Measurements from ENCODE around the gene ULK1. TPM values are rescaled to one million over a fixed set of nuclear protein-coding genes. Genes with fewer than 3 reads are reported as not detected.
"Not testable (repeated sequence)": the region's sequence is repeated elsewhere in the genome, so short reads cannot be mapped to it uniquely, and the experiment has no call there.

The ULK1 gene
- total RNA-seq, 2 experiments from 2014 or later = 14.9 to 18.3 TPM

DNA sequence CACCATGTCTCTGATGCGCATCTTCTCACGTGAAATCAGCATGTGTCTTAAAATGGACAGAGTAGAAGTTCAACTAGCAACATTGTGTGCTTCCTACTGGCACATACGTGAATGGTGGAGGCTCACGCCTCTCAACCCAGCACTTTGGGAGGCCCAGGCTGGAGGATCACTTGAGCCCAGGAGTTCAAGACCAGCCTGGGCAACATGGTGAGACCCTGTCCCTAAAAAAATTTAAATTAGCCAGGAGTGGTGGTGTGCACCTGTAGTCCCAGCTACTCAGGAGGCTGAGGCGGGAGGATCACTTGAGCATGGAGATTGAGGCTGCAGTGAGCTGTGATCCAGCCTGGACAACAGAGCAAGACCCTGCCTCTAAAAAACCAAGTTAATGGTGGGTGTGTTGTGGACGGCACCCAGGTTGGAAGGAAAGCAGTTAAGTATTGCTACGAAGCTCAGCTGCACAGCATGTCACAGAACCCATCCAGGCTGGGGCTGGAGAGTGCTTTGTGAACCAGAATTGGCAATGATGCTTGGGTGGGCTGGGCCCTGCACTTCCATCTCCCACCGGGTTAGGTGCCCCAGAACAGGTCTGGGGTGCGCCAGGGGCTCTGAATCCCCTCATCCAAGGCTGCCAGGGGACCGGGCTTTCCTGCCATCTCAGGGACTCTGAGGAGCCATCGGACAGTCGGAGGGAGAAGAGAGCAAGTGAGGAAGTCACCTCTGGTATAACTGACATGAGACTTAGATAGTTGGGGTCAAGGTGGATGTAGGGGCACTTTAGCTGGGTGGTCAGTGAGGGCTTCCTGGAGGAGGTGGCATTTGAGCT is 33.0 kb upstream of the ULK1 start:
- ChIA-PET POLR2A (no interaction called here), CTCF (interaction anchor here (1.0 kb wide), 1 partner anchor 8 kb away, joined by 5 read pairs; no protein-coding TSS in a partner anchor)

DNA sequence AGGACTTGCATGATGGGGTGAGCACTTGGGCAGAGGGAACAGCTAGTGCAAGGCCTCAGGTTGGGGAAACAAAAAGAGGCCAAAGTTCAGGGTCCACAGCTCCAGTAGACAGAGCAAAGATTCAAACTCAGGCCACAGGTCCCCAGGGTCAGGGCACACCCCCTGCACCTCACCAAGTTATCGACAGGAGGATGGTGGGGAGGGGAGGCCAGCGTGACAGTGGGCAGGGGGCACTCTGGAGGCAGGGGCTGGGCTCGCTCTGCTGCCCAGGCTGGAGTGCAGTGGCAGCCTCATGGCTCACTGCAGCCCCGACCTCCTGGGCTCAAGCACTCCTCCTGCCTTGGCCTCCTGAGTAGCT is 32.4 kb upstream of the ULK1 start:
- ChIA-PET CTCF (interaction anchor here (1.0 kb wide), 1 partner anchor 9 kb away, joined by 5 read pairs; no protein-coding TSS in a partner anchor), POLR2A (no interaction called here)

DNA sequence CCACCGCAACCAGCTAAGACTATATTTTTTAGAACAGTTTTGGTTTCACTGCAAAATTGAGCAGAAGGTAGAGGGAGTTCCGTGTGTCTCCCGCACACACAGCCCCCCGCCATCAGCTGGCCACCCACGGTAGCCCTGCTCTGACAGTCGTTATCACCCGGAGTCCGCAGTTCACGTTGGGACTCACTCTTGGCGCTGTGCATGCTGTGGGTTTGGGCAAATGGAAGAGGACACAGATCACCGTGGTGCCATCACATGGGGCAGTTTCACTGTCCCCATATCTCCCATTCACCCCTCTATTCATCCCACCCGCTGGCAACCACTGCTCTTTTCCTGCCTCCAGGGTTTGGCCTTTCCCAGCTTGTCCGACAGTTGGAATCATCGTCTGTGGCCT is 31.8 kb upstream of the ULK1 start:
- CTCF ChIA-PET = interaction anchor here (1.0 kb wide), 1 partner anchor 9 kb away, joined by 5 read pairs; no protein-coding TSS in a partner anchor
- POLR2A ChIA-PET = no interaction called here

DNA sequence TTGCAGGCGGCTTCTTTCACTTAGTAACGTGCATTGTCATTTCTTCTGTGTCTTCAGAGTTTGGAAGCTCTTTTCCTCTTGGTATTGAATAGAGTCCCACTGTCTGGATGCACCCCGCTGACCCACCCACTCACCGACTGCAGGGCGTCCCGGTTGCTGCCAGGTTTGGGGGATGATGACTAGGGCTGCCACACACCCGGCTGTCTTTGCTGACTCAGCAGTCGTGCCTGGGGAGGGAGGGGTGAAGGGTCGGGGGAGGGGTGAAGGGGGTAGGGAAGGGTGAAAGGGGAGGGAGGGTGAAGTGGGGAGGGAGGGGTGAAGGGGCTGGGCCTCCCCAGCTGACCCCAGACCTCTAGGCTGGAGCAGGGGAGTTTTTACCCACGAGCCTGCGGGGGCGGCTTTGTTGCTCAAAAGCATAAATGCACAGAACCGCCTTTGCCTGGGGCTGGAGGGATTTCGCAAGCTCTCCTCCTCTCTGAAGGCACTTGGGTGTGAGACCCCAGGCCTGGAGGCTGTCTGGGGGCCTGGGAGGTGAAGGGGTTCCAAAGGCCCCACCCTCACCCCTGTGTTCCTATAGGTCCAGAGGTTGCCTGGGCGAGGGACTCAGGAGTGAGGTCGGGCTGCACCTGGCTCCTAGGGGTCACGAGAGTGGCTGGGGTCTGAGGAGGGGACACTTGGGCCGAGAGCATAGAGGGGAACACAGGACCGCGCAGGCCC is 31.3 kb upstream of the ULK1 start:
- ChIA-PET CTCF (no interaction called here), POLR2A (no interaction called here)

DNA sequence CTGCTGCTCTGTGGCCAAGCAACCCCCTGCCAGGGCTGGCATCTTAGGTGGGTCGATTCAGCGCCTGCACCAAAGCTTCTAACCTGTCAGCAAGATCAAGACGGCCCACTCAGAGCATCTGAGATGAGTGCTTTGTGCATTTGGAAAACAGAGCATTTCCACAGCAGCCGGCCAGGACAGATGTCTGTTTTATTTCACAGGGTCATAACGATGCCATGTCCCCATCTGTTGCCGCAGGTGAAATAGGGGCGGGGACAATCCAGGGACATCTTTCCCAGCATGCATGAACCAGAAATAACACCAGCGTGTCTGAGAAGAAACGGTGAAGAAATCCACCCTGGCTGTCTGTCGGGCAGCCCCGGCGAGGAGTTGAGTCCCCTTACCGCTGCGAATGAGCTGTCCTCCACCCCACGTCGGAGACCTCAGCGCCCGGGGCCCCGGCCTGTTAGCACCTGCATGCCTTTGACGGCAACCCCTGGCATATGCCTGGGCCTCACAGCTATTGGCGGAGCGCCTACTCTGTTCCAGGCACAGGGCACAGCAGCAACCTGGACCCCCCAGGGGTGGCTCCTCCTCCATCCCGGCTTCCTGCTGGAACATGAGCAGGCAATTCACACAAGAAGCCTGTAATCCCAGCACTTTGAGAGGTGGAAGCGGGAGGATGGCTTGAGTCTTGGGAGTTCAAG is 30.6 kb upstream of the ULK1 start:
- ChIA-PET POLR2A (no interaction called here), CTCF (interaction anchor here (0.7 kb wide), 1 partner anchor 182 kb away, joined by 3 read pairs; no protein-coding TSS in a partner anchor)

DNA sequence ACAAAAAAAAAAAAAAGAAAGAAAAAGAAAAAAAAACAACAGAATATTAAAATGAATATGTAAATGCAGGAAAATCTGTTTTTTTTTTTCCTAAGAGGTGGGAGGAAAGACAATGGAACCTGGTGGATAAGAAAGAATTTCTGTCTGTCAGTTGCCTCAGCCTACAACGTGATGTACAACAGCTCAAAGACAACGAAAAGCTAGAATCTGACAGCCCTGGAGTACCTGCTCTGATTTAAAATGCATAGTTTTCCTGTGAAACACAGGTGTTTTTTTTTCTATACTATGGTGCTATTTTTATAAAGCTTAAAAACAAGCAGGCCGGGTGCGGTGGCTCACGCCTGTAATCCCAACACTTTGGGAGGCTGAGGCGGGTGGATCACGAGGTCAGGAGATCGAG is 30.0 kb upstream of the ULK1 start:
- CTCF ChIA-PET = interaction anchor here (0.6 to 0.7 kb wide), 3 partner anchors 9 to 1529 kb away, joined by 3 read pairs; no protein-coding TSS in a partner anchor

DNA sequence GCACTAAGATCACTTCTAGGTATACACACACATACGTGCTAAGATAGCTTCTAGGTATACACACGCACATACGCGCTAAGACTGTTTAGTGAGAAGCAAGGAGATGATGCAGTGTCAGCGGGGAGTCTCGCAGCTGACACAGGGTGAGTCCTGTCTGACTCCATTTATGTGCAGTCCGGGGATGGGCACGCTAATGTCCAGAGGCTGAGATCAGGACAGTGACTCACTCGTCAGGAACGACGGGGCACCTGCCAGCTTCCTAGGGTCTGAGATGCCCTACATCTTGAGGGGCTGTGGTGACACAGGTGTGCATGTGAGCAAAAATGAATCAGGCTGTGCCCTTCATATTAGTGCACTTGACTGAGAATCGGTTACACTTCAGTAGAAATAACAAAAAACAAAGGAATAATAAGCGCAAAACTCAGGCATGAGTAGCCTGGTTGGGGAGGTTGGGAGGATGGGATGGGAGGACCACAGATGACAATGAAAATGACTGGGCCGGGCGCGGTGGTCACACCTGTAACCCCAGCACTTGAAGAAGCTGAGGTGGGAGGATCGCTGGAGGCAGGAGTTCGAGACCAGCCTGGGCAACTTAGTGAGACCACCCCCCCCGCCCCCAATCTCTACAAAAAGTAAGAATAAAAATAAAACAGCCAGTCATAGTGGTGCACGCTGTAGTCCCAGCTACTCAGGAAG is 29.1 kb upstream of the ULK1 start:
- ChIA-PET CTCF (interaction anchor here (0.6 kb wide), 1 partner anchor 1530 kb away, joined by 3 read pairs; no protein-coding TSS in a partner anchor), POLR2A (no interaction called here)

More for the DNA sequence above, 30.0 kb upstream of the ULK1 start:
- POLR2A ChIA-PET = no interaction called here

DNA sequence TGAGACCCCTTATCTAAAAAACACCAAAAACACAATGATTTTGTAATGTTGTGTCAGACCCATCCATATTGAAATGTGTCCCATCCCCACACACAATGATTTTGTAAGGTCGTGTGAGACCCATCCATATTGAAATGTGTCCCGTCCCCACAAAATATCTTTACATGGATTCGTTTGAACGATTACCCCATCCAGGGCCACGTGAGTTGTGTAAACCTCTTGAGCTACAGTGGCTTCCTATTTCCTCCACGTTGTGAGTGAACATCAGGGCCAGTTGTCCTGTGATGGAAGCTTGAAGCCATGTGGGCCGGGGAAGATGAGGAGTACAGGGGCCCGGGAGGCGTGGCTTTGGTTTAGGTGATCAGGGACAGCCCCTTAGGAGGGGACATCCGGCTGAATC is 27.0 kb upstream of the ULK1 start:
- POLR2A ChIA-PET = no interaction called here

DNA sequence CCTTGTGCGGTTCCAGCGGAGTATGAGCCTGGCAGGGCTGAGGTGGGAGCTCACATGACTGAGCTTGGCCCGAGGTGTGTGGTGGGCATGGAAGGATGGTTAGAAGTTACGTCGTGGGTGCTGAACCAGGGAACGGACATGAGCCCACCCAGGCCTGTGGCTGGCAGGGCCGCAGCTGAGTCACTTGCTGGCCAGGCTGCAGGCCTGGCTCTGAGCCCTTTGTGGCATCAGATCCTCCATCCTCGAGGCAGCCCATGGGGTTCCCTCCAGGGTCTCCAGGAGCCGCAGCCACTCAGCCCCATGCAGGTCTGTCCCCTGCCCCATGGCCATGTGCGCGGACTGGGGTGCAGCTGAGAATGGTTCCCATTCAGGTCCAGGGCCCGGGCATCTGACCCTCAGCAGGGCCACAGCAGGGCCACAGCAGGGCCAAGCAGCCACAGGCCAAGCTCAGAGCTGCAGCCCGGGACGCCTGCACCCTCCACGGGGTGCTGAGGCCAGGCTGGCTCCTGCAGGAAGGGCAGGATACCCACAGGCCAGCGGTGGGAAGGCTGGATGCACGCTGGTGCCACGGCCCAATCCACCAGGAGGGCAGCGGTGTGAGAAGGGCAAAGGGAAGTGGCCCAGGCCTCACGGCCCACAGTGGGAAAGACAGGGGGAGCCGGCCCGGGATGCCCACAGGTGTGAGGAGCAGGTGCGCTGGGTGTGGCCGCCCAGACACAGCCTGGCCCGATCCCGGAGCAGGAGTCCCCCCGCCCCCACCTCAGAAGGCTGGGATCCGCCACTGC is 26.3 kb upstream of the ULK1 start:
- CTCF ChIA-PET = no interaction called here
- POLR2A ChIA-PET = no interaction called here

More for the DNA sequence above, 27.0 kb upstream of the ULK1 start:
- CTCF ChIA-PET = no interaction called here

DNA sequence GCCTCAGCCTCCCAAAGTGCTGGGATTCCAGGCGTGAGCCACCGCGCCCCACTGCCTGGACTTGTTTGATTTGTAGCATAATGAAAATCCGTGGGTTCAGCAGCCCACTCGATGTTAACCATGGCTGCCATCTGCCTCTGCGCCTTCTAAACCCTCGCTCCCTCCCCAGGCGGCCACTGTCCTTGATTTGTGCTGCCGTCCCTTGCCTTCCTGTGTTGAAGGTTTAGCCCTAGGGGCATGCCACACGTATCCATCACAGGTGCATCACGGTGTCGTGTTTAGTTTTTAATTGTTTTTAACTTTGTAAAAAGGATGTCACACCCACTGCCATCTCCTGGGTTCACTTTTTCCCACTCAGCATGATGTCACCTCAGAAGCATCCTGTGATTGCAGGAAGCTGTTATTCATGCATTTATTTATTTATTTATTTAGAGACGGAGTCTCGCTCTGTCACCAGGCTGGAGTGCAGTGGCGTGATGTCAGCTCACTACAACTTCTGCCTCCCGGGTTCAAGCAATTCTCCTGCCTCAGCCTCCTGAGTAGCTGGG is 24.5 kb upstream of the ULK1 start:
- ChIA-PET CTCF (no interaction called here), POLR2A (no interaction called here)

DNA sequence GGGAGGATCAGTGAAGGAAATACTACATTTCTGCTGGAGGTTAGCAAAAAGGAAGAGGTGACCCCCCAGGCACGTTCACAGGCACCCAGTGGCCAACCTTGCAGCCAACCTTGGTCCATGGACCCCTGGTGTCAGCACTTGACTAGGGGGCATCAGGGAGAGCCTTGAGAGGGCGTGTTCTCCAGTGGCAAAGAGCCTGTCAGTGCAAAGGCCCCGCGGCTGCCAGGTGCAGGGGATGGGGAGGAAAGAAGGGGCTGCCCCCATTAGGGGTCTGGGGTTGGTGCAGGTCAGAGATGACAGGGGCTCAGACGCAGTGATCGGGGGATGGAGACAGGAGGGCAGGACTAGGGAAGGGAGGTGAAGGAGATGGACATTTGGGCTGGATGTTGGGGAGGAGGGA is 22.7 kb upstream of the ULK1 start:
- ChIA-PET CTCF (no interaction called here), POLR2A (no interaction called here)

DNA sequence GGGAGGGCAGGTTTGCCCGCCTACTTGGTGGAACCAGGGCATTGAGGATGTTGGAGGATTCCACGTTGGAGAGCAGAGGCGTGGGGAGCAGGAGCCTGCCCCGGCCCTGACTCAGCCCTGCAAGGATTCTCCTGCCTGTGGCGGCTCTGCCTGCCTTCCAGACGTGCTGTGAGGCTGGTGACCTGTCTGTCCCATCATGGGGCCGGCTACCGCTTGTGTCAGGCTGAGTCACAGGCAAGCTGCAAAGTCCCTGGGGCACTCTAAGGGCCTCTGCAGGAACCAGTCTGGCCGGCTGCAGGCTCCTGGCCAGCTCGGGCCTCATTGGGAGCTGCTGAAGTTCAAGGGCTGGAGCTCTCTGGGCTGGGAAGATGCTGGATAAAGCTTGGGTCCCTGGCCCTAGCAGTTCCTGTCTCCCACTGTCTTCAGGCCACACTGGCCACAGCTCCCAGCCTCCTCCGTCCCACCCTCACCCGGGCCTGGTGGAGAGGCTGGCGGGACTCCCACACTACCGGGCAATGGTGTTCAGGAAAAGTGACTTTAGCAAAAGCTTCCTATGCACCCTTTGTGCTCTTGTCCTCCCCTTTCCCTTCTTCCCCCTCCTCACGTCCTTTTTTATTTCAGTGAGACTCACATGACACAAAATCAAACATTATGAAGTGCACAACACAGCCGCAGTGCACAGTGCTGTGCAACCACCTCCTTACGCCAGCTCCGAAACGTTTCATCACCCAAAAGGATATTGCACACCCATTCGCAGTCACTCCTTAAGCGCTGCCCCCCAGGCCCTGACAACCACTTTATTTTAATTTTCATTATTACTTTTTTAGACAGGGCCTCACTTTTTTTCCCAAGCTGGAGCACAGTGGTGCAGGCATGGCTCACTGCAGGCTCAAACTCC is 22.0 kb upstream of the ULK1 start:
- POLR2A ChIA-PET = no interaction called here
- CTCF ChIA-PET = interaction anchor here (0.6 kb wide), 1 partner anchor 8 kb away, joined by 3 read pairs; no protein-coding TSS in a partner anchor

DNA sequence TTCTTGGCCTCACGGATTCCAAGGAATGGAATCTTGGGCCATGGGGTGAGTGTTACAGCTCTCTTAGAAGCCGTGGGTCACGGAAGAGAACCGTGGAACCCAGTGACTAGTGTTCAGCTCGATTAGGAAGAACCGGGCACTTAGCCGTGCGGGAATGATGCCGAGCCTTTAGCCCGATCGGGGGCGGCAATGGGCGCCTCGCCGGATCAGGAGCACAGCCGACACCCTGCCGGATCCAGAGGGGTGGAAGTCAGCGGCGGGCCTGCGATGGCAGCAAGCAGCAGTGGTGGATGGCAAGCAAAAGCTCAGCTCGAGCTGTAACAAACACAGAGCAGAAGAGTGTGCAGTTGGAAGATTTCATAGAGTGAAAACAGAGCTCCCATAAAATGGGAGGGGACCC is 21.1 kb upstream of the ULK1 start:
- CTCF ChIA-PET = interaction anchor here (0.6 kb wide), 1 partner anchor 9 kb away, joined by 3 read pairs; no protein-coding TSS in a partner anchor
- POLR2A ChIA-PET = no interaction called here

DNA sequence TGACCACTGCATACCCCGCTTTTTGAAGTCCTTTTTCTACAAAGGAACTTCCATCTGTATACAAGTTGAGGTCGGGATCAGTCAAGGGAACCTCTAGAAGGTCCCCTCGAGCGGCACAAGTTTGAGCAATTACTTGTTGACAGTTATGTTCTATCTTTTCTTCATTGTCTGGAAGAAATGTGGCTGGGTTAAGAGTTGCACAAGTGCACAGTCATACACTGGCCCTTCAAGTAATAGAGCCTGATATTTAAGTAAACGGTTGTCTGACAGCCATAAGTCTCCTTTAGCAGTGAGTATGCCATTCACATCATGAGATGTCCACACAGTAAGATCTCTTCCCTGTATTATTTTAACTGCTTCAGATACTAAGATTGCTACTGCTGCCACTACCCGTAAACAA is 19.4 kb upstream of the ULK1 start:
- CTCF ChIA-PET = not testable (repeated sequence)

DNA sequence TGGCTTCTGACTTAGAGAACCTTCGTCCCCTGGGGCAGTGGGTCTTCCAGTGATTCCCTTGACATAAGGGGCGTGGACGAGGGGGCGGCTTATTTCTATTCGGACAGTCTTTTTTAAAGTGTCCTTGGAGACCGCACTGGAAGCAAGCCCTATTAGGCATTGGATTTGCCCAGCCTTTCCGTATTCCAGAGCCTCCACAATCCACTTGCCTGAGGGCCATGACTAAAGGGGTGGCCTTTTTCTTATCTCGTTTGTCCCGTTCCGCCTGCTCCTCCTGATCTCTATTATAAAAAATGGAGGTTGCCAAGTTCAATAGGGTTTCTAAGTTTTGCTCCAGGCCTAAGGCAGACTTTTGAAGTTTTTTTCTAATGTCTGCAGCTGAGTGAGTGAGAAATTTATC is 17.2 kb upstream of the ULK1 start:
- CTCF ChIA-PET, POLR2A ChIA-PET: not testable (repeated sequence)

More for the DNA sequence above, 19.4 kb upstream of the ULK1 start:
- POLR2A ChIA-PET = not testable (repeated sequence)

DNA sequence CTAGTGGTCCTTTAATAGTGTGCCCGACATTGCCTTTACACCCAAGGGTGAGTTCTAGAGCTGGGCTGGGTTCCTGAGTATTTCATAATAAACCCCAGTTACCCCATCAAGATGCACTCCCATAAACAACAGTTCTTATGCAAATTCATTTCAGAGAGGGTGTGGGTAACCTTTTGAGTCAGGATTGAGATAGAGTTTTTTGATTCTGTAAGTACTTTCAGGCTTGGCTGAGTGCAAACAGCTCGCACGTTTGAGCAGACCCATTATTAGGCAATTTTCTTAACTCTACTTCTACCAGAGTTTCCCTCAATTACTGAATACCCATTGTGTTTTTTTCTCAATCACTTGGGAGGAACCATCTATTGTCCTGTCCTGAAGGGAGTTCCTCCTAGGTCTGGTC is 16.0 kb upstream of the ULK1 start:
- CTCF ChIA-PET, POLR2A ChIA-PET: not testable (repeated sequence)

DNA sequence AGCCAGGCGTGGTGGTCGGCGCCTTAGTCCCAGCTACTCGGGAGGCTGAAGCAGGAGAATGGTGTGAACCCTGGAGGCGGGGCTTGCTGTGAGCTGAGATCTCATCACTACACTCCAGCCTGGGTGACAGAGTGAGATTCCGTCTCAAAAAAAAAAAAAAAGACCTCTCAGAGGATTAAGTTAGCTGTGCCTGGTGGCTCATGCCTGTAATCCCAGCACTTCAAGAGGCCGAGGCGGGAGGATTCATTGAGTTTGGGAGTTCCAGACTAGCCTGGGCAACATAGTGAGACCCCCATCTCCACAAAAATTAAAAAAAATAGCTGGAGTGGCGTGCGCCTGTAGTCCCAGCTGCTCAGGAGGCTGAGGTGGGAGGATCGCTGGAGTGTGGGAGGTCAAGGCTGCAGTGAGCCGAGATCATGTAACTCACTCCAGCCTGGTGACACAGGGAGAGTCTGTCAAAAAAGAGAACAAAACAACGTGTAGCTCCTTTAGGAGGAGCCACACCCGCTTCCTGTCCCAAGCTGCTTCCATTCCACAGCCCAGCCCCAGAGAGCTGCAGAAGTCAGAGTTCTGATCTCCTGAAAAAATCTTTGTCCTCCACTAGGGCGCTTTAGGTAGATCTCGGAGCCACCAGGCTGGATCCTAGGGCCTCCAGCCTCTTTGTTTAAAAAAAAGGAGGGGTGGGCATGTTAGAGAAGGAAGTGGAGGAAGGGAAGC is 11.5 kb upstream of the ULK1 start:
- CTCF ChIA-PET = no interaction called here
- POLR2A ChIA-PET = no interaction called here
